Neuronal stem cell (in vitro differentiated cells): ENCODE measurements around the gene SLC39A11.
"Not testable (repeated sequence)": the region's sequence is repeated elsewhere in the genome, so short reads cannot be mapped to it uniquely, and the experiment has no call there.

Experiments used
- DNase-seq: peaks from one replicate; pipeline ENCODE4 v3.0.0-alpha.2; 2013; ENCODE audit warnings: low spot score
- H2AFZ ChIP-seq: one replicate; pipeline ENCODE4 v1.6.1; 2013; ENCODE audit warnings: mild to moderate bottlenecking, low read length, inconsistent platforms
- H2AK5ac ChIP-seq: 2 replicates; pipeline ENCODE4 v1.6.1; 2013; ENCODE audit warnings: low read depth, mild to moderate bottlenecking, inconsistent platforms, low read length, moderate library complexity, mixed read lengths
- H2BK120ac ChIP-seq: 2 replicates; pipeline ENCODE4 v1.6.1; 2013; ENCODE audit warnings: low read depth, mild to moderate bottlenecking, inconsistent platforms, low read length, moderate library complexity, mixed read lengths
- H2BK12ac ChIP-seq: one replicate; pipeline ENCODE4 v1.6.1; 2013; ENCODE audit warnings: low read length, inconsistent platforms
- H2BK15ac ChIP-seq: 2 replicates; pipeline ENCODE4 v1.6.1; 2013; ENCODE audit warnings: mild to moderate bottlenecking, low read length, inconsistent platforms, mixed read lengths
- H2BK5ac ChIP-seq: one replicate; pipeline ENCODE4 v1.6.1; 2013; ENCODE audit warnings: inconsistent platforms, mild to moderate bottlenecking, low read length, moderate library complexity
- H3K14ac ChIP-seq: one replicate; pipeline ENCODE4 v1.6.1; 2013; ENCODE audit warnings: low read length, inconsistent platforms
- H3K18ac ChIP-seq: 2 replicates; pipeline ENCODE4 v1.6.1; 2013; ENCODE audit warnings: low read length, inconsistent platforms
- H3K23ac ChIP-seq: 2 replicates; pipeline ENCODE4 v1.6.1; 2013; ENCODE audit warnings: low read depth, mild to moderate bottlenecking, mixed read lengths, low read length, inconsistent platforms; ENCODE audit not compliant: poor library complexity
- H3K27ac ChIP-seq: replicated peaks from 3 replicates; pipeline ENCODE4 v1.5.1; 2013; ENCODE audit warnings: low read length, inconsistent platforms
- H3K27me3 ChIP-seq, 3 experiments: 2 replicates each; pipeline ENCODE4 v1.6.1; 2013; ENCODE audit warnings: low read length in 3 of 3, mild to moderate bottlenecking in 2 of 3, inconsistent platforms in 1 of 3, low read depth in 1 of 3, mixed read lengths in 1 of 3, moderate library complexity in 1 of 3; ENCODE audit not compliant: control insufficient read depth in 3 of 3, insufficient read depth in 3 of 3
- H3K36me3 ChIP-seq, 2 donors: replicated peaks in 1 of 2; 2 replicates each; pipeline ENCODE4 v1.6.1; 2013; ENCODE audit warnings: low read length in 2 of 2; ENCODE audit not compliant: control insufficient read depth in 2 of 2, insufficient read depth in 2 of 2
- H3K4ac ChIP-seq: 2 replicates; pipeline ENCODE4 v1.6.1; 2013; ENCODE audit warnings: inconsistent platforms, mild to moderate bottlenecking, low read length, moderate library complexity
- H3K4me1 ChIP-seq, 2 donors: 1 replicate in 1 of 2; 2 replicates in 1 of 2; pipeline ENCODE4 v1.6.1; 2013; ENCODE audit warnings: low read length in 2 of 2, low read depth in 1 of 2; ENCODE audit not compliant: control insufficient read depth in 2 of 2, insufficient read depth in 1 of 2
- H3K4me2 ChIP-seq: one replicate; pipeline ENCODE4 v1.6.1; 2013; ENCODE audit warnings: mild to moderate bottlenecking, low read length, inconsistent platforms; ENCODE audit not compliant: insufficient read depth, poor library complexity, severe bottlenecking
- H3K4me3 ChIP-seq, 2 donors: 2 replicates each; pipeline ENCODE4 v1.5.1; 2013; ENCODE audit warnings: low read length in 2 of 2, mild to moderate bottlenecking in 2 of 2, inconsistent platforms in 1 of 2, moderate library complexity in 1 of 2
- H3K79me1 ChIP-seq: one replicate; pipeline ENCODE4 v1.6.1; 2013; ENCODE audit warnings: low read depth, mild to moderate bottlenecking, inconsistent platforms, low read length, moderate library complexity
- H3K9ac ChIP-seq: one replicate; pipeline ENCODE4 v1.6.1; 2013; ENCODE audit warnings: mild to moderate bottlenecking, low read depth, low read length, inconsistent platforms; ENCODE audit not compliant: poor library complexity
- H3K9me3 ChIP-seq, 2 donors: replicated peaks in 1 of 2; 2 replicates each; pipeline versions ENCODE3 to v1.6.1; 2013; ENCODE audit warnings: low read length in 2 of 2, mild to moderate bottlenecking in 2 of 2, inconsistent platforms in 1 of 2, low read depth in 1 of 2, mixed read lengths in 1 of 2, moderate library complexity in 1 of 2; ENCODE audit not compliant: control insufficient read depth in 2 of 2, insufficient read depth in 1 of 2
- H4K8ac ChIP-seq: one replicate; pipeline ENCODE4 v1.6.1; 2013; ENCODE audit warnings: low read depth, mild to moderate bottlenecking, inconsistent platforms, low read length, moderate library complexity
- H4K91ac ChIP-seq: one replicate; pipeline ENCODE4 v1.6.1; 2013; ENCODE audit warnings: low read length, low read depth, mild to moderate bottlenecking, inconsistent platforms; ENCODE audit not compliant: poor library complexity
- WGBS, 2 donors: extraction: QIAGEN DNeasy Blood & Tissue Kit; methylation state at CpG; one replicate each; pipeline ENCODE4 v1.1.7; 2013; ENCODE audit warnings: missing lambda C conversion rate in 2 of 2, mixed read lengths in 1 of 2; ENCODE audit not compliant: insufficient read length in 2 of 2, insufficient replicate concordance in 1 of 2; ENCODE audit errors: extremely low coverage in 2 of 2; 5-methylcytosine and 5-hydroxymethylcytosine counted together

SLC39A11 gene

DNA sequence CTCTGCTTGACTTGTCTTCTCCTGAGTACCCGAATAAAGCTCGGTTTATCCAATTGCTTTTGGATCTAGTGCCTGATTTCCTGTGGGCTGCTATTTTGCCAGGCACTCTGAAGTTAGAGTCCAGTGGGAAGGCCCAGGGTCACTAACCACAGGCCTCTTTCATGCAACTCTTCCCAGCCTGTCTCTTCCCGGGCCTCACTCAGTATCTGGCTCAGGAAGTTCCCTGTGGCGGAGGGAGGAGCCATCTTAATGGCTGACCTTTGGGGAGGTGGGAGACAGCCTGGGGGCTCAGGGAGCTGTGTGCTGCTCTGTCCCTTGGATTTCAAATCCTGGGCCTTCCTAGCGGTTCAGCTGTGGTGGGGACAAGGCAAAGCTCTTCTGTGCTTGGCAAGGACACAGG lies 328.5 kb downstream of the SLC39A11 start:
- Histone ChIP-seq H3K4me2 (no peak overlapping the region), H3K4ac (no peak overlapping the region), H2BK120ac (no peak overlapping the region), H3K9ac (no peak overlapping the region), H2BK12ac (no peak overlapping the region), H4K8ac (no peak overlapping the region), H3K14ac (no peak overlapping the region), H3K18ac (no peak overlapping the region), H3K4me3 (no peak overlapping the region), H2AFZ (peak overlapping the region; percentile 48), H2BK5ac (no peak overlapping the region), H4K91ac (no peak overlapping the region), H3K27ac (no peak overlapping the region), H3K9me3 (peaks cover 4 to 7% of the 10 kb centered on the region in 2 donors), H2AK5ac (no peak overlapping the region), H3K23ac (no peak overlapping the region), H3K27me3 (no peaks in the 10 kb centered on the region), H2BK15ac (no peak overlapping the region), H3K4me1 (no peaks in the 10 kb centered on the region), H3K36me3 (no peaks in the 10 kb centered on the region), H3K79me1 (no peaks in the 10 kb centered on the region)
- DNase-seq: no peak
- no CpG with 5 or more reads among the region's 5 CpGs for WGBS, 2 donors

DNA sequence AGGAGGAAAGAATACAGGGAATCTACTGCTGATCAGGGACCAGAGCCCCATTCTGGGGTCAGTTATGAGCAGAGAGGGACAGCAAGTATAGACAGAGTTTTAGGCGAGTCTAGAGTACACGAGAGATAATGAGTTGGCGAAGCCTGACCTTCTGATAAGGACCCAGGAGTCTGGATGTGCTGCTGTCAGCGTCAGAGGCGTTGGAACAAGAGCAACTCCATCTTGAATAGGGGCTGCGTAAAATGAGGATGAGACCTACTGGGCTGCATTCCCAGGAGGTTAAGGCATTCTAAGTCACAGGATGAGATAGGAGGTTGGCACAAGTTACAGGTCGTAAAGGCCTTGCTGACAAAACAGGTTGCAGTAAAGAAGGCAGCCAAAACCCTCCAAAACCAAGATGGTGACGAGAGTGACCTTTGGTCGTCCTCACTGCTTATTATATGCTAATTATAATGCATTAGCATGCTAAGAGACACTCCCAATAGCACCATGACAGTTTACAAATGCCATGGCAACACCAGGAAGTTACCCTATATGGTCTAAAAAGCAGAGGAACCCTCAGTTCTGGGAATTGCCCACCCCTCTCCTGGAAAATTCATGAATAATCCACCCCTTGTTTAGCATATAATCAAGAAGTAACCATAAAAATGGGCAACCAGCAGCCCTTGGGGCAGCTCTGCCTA lies 330.5 kb downstream of the SLC39A11 start:
- H3K4me3 ChIP-seq, H2BK5ac ChIP-seq, H2BK15ac ChIP-seq, H3K79me1 ChIP-seq, H3K27ac ChIP-seq, H4K91ac ChIP-seq, H3K4me2 ChIP-seq, H2BK12ac ChIP-seq, H3K18ac ChIP-seq, H3K27me3 ChIP-seq, H2AK5ac ChIP-seq, H2AFZ ChIP-seq, H3K4ac ChIP-seq, H3K23ac ChIP-seq, H3K9ac ChIP-seq, H3K4me1 ChIP-seq, H2BK120ac ChIP-seq, H3K9me3 ChIP-seq, DNase-seq, H4K8ac ChIP-seq, H3K36me3 ChIP-seq, H3K14ac ChIP-seq: not testable (repeated sequence)
- WGBS, 2 donors: no CpG with 5 or more reads among the region's 9 CpGs

DNA sequence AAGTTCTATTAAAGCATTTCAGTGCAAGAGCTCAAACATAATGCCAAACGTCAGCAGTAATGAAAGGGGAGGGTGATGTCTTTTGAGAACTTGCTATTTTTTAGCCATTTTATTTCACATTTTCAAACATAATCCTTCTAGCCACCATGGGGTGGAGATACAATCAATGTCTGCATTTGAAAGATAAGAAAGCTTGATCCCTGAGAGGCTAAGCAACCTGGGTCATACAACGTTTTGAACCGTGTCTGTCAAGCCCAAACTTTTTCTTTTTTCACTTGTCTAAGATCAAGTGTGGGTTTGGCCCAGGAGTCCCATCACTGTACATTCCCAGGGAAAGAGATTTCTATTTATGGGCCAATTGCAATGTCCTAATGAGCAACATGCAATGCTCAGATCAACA lies 331.1 kb downstream of the SLC39A11 start:
- no peak overlapping the region for H3K4me3 ChIP-seq
- H3K9ac ChIP-seq: no peak overlapping the region
- H3K23ac ChIP-seq: no peak overlapping the region
- no peak overlapping the region for H2AFZ ChIP-seq
- H3K4ac ChIP-seq: no peak overlapping the region
- H2BK15ac ChIP-seq: no peak overlapping the region
- H3K18ac ChIP-seq: no peak overlapping the region
- no peaks in the 10 kb centered on the region for H3K36me3 ChIP-seq
- H4K91ac ChIP-seq: no peak overlapping the region
- H2BK12ac ChIP-seq: no peak overlapping the region
- H3K9me3 ChIP-seq: peaks cover 0 to 4% of the 10 kb centered on the region in 2 donors
- no peaks in the 10 kb centered on the region for H3K27me3 ChIP-seq
- no peak overlapping the region for H2BK120ac ChIP-seq
- no peak overlapping the region for H2BK5ac ChIP-seq
- no peak overlapping the region for H3K4me2 ChIP-seq
- H2AK5ac ChIP-seq: no peak overlapping the region
- no CpG with 5 or more reads among the region's 3 CpGs for WGBS, 2 donors
- H4K8ac ChIP-seq: no peak overlapping the region
- H3K4me1 ChIP-seq: no peaks in the 10 kb centered on the region
- no peak overlapping the region for H3K27ac ChIP-seq
- H3K14ac ChIP-seq: no peak overlapping the region
- H3K79me1 ChIP-seq: no peaks in the 10 kb centered on the region
- no peak for DNase-seq

DNA sequence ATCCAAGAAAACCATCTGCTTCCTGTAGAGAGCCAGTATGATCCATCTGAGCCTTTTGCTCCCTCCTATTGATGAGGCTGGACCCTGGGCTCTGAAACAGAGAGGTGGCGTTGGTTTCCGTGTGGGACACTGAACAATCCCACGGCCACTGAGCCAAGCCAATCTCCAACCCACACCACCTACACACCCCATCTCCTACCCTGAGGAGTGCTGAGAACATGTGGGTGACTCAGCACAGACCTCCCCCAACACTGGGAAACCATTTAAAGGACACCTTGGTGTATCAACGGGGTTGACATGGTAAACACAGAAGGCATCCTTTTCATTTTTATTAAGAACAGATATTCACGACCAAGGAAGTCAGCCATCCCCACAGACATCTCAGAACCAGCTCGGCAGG lies 332.1 kb downstream of the SLC39A11 start:
- no peak overlapping the region for H2BK15ac ChIP-seq
- peaks cover 0 to 2% of the 10 kb centered on the region in 2 donors for H3K9me3 ChIP-seq
- no peak overlapping the region for H3K4me3 ChIP-seq
- no peak overlapping the region for H3K14ac ChIP-seq
- no peak overlapping the region for H3K27ac ChIP-seq
- no peaks in the 10 kb centered on the region for H3K27me3 ChIP-seq
- no peaks in the 10 kb centered on the region for H3K79me1 ChIP-seq
- H3K4ac ChIP-seq: no peak overlapping the region
- H3K9ac ChIP-seq: no peak overlapping the region
- H4K8ac ChIP-seq: no peak overlapping the region
- no peak overlapping the region for H2AFZ ChIP-seq
- H2AK5ac ChIP-seq: no peak overlapping the region
- no peak overlapping the region for H3K18ac ChIP-seq
- no peaks in the 10 kb centered on the region for H3K36me3 ChIP-seq
- no CpG with 5 or more reads among the region's 6 CpGs for WGBS, 2 donors
- H3K4me2 ChIP-seq: no peak overlapping the region
- H3K4me1 ChIP-seq: no peaks in the 10 kb centered on the region
- H2BK12ac ChIP-seq: no peak overlapping the region
- no peak overlapping the region for H2BK120ac ChIP-seq
- H4K91ac ChIP-seq: no peak overlapping the region
- no peak for DNase-seq
- no peak overlapping the region for H2BK5ac ChIP-seq
- H3K23ac ChIP-seq: no peak overlapping the region
